Mucosa of gallbladder (tissue), 1 donor: ENCODE results near the gene SLC29A1. TPM values are rescaled to one million over a fixed set of nuclear protein-coding genes. Genes with fewer than 3 reads are reported as not detected.
"Not testable (repeated sequence)": the region's sequence is repeated elsewhere in the genome, so short reads cannot be mapped to it uniquely, and the experiment has no call there.

ENCODE experiments used
- DNase-seq: peaks from one replicate; pipeline ENCODE4 v3.0.0-alpha.2; 2020; ENCODE audit warnings: low spot score
- total RNA-seq: library from RNA; stranded (reverse); gene quantifications from one replicate; pipeline ENCODE4 v1.2.1, GENCODE V29; 2021
- donor health status: DM: no; HTN: no; CAD: no.

SLC29A1 gene
- total RNA-seq, result 66.1 TPM

- peak; percentile 69 for DNase-seq
These were observed at the start of gene SLC29A1 for GRCh38 chr6:44223319-44224028. TSS of gene SLC29A1 (plus strand) at chr6:44223595. CDS start at chr6:44227314, 3,719 bp downstream.

GRCh38 chr6:44176130-44176761 is 47.1 kb upstream of the SLC29A1 start:
- DNase-seq, result no peak

- DNase-seq, result no peak
These were observed 46.5 kb upstream of the SLC29A1 start for GRCh38 chr6:44176762-44177509.

GRCh38 chr6:44177691-44178423 is 45.5 kb upstream of the SLC29A1 start:
- peak; percentile 72 for DNase-seq

- DNase-seq, result no peak
These were observed 44.8 kb upstream of the SLC29A1 start for GRCh38 chr6:44178424-44179071.

- DNase-seq, result no peak
These were observed 44.3 kb upstream of the SLC29A1 start for GRCh38 chr6:44179072-44179536.

- no peak for DNase-seq
These were observed 43.7 kb upstream of the SLC29A1 start for GRCh38 chr6:44179648-44180047.

GRCh38 chr6:44180406-44180805 is 43.0 kb upstream of the SLC29A1 start:
- DNase-seq, result no peak

- DNase-seq, result no peak
These were observed 42.5 kb upstream of the SLC29A1 start for GRCh38 chr6:44180886-44181285.

- not testable (repeated sequence) for DNase-seq
These were observed 41.6 kb upstream of the SLC29A1 start for GRCh38 chr6:44181784-44182183.

- no peak for DNase-seq
These were observed 40.4 kb upstream of the SLC29A1 start for GRCh38 chr6:44182911-44183390.

- no peak for DNase-seq
These were observed 39.6 kb upstream of the SLC29A1 start for GRCh38 chr6:44183783-44184182.

GRCh38 chr6:44185356-44185755 is 38.0 kb upstream of the SLC29A1 start:
- DNase-seq, result not testable (repeated sequence)

- DNase-seq, result no peak
These were observed 37.3 kb upstream of the SLC29A1 start for GRCh38 chr6:44185953-44186634.

- DNase-seq, result no peak
These were observed 36.8 kb upstream of the SLC29A1 start for GRCh38 chr6:44186635-44187025.

- no peak for DNase-seq
These were observed 34.6 kb upstream of the SLC29A1 start for GRCh38 chr6:44188819-44189218.

- no peak for DNase-seq
These were observed 34.1 kb upstream of the SLC29A1 start for GRCh38 chr6:44189257-44189656.

- DNase-seq, result no peak
These were observed 32.7 kb upstream of the SLC29A1 start for GRCh38 chr6:44190715-44191114.

- DNase-seq, result no peak
These were observed 30.9 kb upstream of the SLC29A1 start for GRCh38 chr6:44192428-44193041.

- DNase-seq, result no peak
These were observed 30.0 kb upstream of the SLC29A1 start for GRCh38 chr6:44193307-44193910.
